Measurements from ENCODE around the gene LRMDA.

LRMDA gene

DNA sequence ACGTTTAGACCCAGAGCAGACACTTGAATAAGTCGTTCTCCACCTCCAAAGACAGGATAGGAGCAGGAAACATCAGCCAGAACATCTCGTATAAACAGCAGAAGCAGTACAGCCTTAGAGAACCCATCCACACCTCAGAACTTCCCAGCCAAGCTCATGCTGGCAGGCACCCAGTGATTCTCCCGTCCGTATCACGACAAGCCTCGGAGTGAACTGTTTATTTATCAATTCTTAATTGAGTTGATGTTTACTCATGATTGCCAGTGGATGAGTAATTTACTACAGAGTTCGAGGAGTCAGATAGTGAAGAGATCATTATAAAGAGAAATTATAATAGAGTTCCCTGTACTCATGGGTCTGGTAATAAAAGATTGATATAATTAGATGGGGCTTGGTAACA lies 811.5 kb downstream of the LRMDA start:
- ChIA-PET CTCF (no interaction called here), POLR2A (no interaction called here)
- no peaks in the 10 kb centered on the region for H3K9me3 ChIP-seq (ENCODE audit: control insufficient read depth, insufficient read depth, low read depth, low read length)
- no peak overlapping the region for H3K27ac ChIP-seq (ENCODE audit: extremely low read depth, low read depth, low read length)
- no peak overlapping the region for H3K4me3 ChIP-seq (ENCODE audit: low read depth, low read length)
- H3K4me1 ChIP-seq (ENCODE audit: control insufficient read depth, insufficient read depth, low read length) = no peaks in the 10 kb centered on the region
- no peaks in the 10 kb centered on the region for H3K36me3 ChIP-seq (ENCODE audit: control insufficient read depth in 2 of 2, insufficient read depth in 1 of 2, low read length in 2 of 2)
- TF ChIP-seq YY1 (tag by site-specific recombination; IDR thresholded peaks at IDR 0.05) = no peak
- TF ChIP-seq ZNF211 (tag by site-specific recombination; IDR thresholded peaks at IDR 0.05; ENCODE audit: low read depth) = no peak
- no peak for TF ChIP-seq TRIM28 (IDR thresholded peaks at IDR 0.05; ENCODE audit: borderline replicate concordance, low read length)
- TF ChIP-seq ZNF214 (tag by site-specific recombination; IDR thresholded peaks at IDR 0.05; ENCODE audit: borderline replicate concordance) = no peak
- no peak for TF ChIP-seq ZNF701 (tag by site-specific recombination; IDR thresholded peaks at IDR 0.05)
- TF ChIP-seq, protein P1, sequence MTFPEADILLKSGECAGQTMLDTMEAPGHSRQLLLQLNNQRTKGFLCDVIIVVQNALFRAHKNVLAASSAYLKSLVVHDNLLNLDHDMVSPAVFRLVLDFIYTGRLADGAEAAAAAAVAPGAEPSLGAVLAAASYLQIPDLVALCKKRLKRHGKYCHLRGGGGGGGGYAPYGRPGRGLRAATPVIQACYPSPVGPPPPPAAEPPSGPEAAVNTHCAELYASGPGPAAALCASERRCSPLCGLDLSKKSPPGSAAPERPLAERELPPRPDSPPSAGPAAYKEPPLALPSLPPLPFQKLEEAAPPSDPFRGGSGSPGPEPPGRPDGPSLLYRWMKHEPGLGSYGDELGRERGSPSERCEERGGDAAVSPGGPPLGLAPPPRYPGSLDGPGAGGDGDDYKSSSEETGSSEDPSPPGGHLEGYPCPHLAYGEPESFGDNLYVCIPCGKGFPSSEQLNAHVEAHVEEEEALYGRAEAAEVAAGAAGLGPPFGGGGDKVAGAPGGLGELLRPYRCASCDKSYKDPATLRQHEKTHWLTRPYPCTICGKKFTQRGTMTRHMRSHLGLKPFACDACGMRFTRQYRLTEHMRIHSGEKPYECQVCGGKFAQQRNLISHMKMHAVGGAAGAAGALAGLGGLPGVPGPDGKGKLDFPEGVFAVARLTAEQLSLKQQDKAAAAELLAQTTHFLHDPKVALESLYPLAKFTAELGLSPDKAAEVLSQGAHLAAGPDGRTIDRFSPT (tag by site-specific recombination; IDR thresholded peaks at IDR 0.05) = no peak
- TF ChIP-seq, protein P2, sequence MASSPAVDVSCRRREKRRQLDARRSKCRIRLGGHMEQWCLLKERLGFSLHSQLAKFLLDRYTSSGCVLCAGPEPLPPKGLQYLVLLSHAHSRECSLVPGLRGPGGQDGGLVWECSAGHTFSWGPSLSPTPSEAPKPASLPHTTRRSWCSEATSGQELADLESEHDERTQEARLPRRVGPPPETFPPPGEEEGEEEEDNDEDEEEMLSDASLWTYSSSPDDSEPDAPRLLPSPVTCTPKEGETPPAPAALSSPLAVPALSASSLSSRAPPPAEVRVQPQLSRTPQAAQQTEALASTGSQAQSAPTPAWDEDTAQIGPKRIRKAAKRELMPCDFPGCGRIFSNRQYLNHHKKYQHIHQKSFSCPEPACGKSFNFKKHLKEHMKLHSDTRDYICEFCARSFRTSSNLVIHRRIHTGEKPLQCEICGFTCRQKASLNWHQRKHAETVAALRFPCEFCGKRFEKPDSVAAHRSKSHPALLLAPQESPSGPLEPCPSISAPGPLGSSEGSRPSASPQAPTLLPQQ (tag by site-specific recombination; IDR thresholded peaks at IDR 0.05) = no peak
- TF ChIP-seq, protein P3, sequence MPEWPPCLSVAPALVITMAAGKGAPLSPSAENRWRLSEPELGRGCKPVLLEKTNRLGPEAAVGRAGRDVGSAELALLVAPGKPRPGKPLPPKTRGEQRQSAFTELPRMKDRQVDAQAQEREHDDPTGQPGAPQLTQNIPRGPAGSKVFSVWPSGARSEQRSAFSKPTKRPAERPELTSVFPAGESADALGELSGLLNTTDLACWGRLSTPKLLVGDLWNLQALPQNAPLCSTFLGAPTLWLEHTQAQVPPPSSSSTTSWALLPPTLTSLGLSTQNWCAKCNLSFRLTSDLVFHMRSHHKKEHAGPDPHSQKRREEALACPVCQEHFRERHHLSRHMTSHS (tag by site-specific recombination; IDR thresholded peaks at IDR 0.05) = no peak
- no peak for TF ChIP-seq BCL11A (tag by site-specific recombination; IDR thresholded peaks at IDR 0.05; ENCODE audit: low read depth)
- no peak for TF ChIP-seq REPIN1 (tag by site-specific recombination; IDR thresholded peaks at IDR 0.05; ENCODE audit: low read depth)
- no peak for TF ChIP-seq KLF9 (tag by site-specific recombination; IDR thresholded peaks at IDR 0.05; ENCODE audit: low read depth)
- no peak for TF ChIP-seq ZNF394 (tag by site-specific recombination; IDR thresholded peaks at IDR 0.05; ENCODE audit: borderline replicate concordance)

DNA sequence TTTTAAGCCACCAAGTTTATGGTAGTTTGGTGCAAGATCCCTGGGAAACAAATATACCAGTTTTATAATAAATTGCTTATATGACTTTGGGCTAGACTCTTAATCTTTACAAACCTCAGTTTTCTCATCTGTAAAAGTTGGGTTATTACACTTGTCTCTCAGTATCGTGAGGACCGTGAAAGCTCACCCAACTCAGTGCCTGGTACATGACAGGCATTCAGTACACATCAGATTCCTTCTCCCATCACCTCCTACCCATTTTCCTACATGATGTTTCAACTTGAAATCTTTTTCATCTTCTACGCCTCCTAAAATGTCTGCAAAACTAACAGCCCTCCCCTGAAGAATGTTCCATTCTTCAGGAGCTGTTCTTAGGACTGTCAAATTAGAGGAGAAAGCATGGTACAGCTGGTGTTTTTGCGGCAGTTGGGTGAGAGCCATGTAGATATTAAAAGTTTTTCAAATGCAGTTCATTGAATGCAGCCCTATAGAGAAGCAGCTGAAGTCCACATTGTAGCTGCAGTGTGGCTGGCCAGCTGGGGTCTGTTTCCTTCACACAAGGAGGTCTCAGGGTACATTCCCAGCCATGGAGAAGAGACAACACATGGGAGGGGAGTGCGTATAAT lies 812.8 kb downstream of the LRMDA start:
- TF ChIP-seq, protein P4, sequence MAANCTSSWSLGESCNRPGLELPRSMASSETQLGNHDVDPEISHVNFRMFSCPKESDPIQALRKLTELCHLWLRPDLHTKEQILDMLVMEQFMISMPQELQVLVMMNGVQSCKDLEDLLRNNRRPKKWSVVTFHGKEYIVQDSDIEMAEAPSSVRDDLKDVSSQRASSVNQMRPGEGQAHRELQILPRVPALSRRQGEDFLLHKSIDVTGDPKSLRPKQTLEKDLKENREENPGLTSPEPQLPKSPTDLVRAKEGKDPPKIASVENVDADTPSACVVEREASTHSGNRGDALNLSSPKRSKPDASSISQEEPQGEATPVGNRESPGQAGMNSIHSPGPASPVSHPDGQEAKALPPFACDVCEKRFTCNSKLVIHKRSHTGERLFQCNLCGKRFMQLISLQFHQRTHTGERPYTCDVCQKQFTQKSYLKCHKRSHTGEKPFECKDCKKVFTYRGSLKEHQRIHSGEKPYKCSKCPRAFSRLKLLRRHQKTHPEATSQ (tag by site-specific recombination; IDR thresholded peaks at IDR 0.05) = no peak
- TF ChIP-seq ZNF549 (tag by site-specific recombination; IDR thresholded peaks at IDR 0.05) (no peak), ZNF558 (tag by site-specific recombination; IDR thresholded peaks at IDR 0.05) (no peak)
- POLR2A ChIA-PET = no interaction called here

DNA sequence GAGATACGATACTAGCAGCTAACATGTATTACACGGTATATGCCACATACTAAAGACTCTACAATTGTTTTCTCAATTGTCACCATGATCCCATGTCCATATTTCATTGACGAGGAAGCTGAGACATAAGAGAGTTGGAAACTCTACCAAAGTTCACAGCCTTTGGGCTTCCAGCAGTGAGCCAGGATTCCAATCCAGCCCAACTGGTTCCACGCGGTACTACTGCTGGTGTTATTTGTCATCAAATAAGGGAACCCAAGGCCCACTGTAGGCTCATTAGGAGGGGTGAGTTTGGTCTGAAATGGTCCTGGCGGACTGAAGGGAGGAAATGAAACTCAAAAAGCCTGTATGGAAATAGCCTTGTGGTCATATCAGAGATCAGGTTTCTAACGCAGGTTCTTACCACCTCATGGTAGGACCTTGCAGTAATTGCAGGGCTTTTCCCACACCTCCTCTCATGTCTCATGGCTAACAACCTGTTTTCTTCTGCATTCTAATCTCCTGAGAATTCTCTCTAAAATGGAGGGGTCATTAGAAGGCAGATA lies 814.6 kb downstream of the LRMDA start:
- no peaks in the 10 kb centered on the region for H3K9me3 ChIP-seq (ENCODE audit: control insufficient read depth, insufficient read depth, low read depth, low read length)
- H3K4me3 ChIP-seq (ENCODE audit: low read depth, low read length) = no peak overlapping the region
- ChIA-PET CTCF (no interaction called here), POLR2A (no interaction called here)
- no peaks in the 10 kb centered on the region for H3K4me1 ChIP-seq (ENCODE audit: control insufficient read depth, insufficient read depth, low read length)
- no peak overlapping the region for H3K27ac ChIP-seq (ENCODE audit: extremely low read depth, low read depth, low read length)
- H3K36me3 ChIP-seq (ENCODE audit: control insufficient read depth in 2 of 2, insufficient read depth in 1 of 2, low read length in 2 of 2) = no peaks in the 10 kb centered on the region
- TF ChIP-seq ZNF157 (tag by site-specific recombination; IDR thresholded peaks at IDR 0.05) (no peak), MEIS1 (CRISPR knock-in tag; IDR thresholded peaks at IDR 0.05; ENCODE audit: borderline replicate concordance) (no peak), IKZF3 (tag by site-specific recombination; IDR thresholded peaks at IDR 0.05) (no peak), ZNF549 (tag by site-specific recombination; IDR thresholded peaks at IDR 0.05) (no peak), ZNF354C (tag by site-specific recombination; IDR thresholded peaks at IDR 0.05; ENCODE audit: borderline replicate concordance, low read depth) (no peak), ZNF132 (tag by site-specific recombination; IDR thresholded peaks at IDR 0.05; ENCODE audit: borderline replicate concordance) (no peak)
- TF ChIP-seq, protein P5, sequence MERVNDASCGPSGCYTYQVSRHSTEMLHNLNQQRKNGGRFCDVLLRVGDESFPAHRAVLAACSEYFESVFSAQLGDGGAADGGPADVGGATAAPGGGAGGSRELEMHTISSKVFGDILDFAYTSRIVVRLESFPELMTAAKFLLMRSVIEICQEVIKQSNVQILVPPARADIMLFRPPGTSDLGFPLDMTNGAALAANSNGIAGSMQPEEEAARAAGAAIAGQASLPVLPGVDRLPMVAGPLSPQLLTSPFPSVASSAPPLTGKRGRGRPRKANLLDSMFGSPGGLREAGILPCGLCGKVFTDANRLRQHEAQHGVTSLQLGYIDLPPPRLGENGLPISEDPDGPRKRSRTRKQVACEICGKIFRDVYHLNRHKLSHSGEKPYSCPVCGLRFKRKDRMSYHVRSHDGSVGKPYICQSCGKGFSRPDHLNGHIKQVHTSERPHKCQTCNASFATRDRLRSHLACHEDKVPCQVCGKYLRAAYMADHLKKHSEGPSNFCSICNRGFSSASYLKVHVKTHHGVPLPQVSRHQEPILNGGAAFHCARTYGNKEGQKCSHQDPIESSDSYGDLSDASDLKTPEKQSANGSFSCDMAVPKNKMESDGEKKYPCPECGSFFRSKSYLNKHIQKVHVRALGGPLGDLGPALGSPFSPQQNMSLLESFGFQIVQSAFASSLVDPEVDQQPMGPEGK (tag by site-specific recombination; IDR thresholded peaks at IDR 0.05) = no peak
- TF ChIP-seq, protein P6, sequence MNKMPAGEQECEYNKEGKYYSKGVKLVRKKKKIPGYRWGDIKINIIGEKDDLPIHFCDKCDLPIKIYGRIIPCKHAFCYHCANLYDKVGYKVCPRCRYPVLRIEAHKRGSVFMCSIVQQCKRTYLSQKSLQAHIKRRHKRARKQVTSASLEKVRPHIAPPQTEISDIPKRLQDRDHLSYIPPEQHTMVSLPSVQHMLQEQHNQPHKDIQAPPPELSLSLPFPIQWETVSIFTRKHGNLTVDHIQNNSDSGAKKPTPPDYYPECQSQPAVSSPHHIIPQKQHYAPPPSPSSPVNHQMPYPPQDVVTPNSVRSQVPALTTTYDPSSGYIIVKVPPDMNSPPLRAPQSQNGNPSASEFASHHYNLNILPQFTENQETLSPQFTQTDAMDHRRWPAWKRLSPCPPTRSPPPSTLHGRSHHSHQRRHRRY (tag by site-specific recombination; IDR thresholded peaks at IDR 0.05) = no peak

More for the DNA sequence above, 812.8 kb downstream of the LRMDA start:
- Histone ChIP-seq H3K27ac (ENCODE audit: extremely low read depth, low read depth, low read length) (no peak overlapping the region), H3K36me3 (ENCODE audit: control insufficient read depth in 2 of 2, insufficient read depth in 1 of 2, low read length in 2 of 2) (no peaks in the 10 kb centered on the region), H3K9me3 (ENCODE audit: control insufficient read depth, insufficient read depth, low read depth, low read length) (no peaks in the 10 kb centered on the region), H3K4me1 (ENCODE audit: control insufficient read depth, insufficient read depth, low read length) (no peaks in the 10 kb centered on the region), H3K4me3 (ENCODE audit: low read depth, low read length) (no peak overlapping the region)
- CTCF ChIA-PET = no interaction called here
